ENCODE data around the gene GPSM1.

The GPSM1 gene

DNA sequence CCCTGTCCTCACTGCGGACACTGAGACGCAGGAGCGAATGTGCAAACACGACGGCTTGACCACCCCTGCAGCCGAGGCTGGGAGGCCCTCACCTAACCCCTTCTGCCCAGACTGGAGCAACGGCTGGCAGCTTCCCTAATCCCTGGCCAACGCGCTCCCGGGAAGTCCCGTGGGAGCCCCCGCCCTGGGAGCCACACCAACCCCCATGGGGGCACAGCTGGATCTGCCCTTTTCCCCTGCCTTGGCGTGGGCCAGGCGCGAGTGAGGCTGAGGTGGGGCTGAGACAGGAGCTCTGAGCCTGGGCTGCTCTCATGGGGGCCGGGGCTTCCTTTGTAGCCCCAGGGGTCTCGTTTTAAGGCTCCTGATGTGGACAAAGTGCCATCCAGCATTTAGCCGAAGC, 40.9 kb downstream of the GPSM1 start:
- no peaks in the 10 kb centered on the region for H3K36me3 ChIP-seq (ENCODE audit: insufficient read depth, low read length)
- no peak overlapping the region for H3K9ac ChIP-seq (ENCODE audit: low read depth, low read length)
- no peaks in the 10 kb centered on the region for H3K4me1 ChIP-seq (ENCODE audit: insufficient read depth, low read length)
- H3K27ac ChIP-seq (ENCODE audit: low read depth, low read length), result no peak overlapping the region
- H3K27me3 ChIP-seq (ENCODE audit: insufficient read depth, low read length), result no peaks in the 10 kb centered on the region
- H3K4me3 ChIP-seq (ENCODE audit: low read length), result no peak overlapping the region
- H3K9me3 ChIP-seq (ENCODE audit: insufficient read depth, low read depth, low read length), result no peaks in the 10 kb centered on the region
- WGBS, result 95% methylated on average over 18 of the region's 18 CpGs

DNA sequence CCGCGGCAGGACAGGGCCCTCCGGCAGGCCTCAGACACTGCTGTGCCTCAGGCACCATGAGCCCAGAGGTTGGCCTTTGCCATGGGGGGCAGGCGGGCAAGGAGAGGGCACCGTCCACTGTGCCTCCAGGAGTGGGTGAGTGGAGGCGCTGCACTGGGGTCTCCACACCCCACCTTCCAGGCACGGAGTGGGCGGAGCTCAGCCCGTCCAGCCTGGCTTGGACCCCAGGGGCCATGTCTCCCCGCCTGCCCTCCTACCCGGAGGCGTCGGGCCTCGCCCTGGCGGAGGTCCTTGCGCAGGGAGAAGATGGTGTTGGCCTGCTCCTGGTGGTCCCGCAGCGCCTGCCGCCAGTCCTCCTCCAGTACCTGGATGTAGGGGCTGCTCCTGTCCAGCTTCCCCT, 42.7 kb downstream of the GPSM1 start:
- no peak overlapping the region for H3K9ac ChIP-seq (ENCODE audit: low read depth, low read length)
- no peak overlapping the region for H3K4me3 ChIP-seq (ENCODE audit: low read length)
- H3K9me3 ChIP-seq (ENCODE audit: insufficient read depth, low read depth, low read length), result no peaks in the 10 kb centered on the region
- H3K36me3 ChIP-seq (ENCODE audit: insufficient read depth, low read length), result peaks cover 6% of the 10 kb centered on the region; the same call in 1 of the 2 replicates
- no peak overlapping the region for H3K27ac ChIP-seq (ENCODE audit: low read depth, low read length)
- H3K27me3 ChIP-seq (ENCODE audit: insufficient read depth, low read length), result no peaks in the 10 kb centered on the region
- WGBS, result 97% methylated on average over 19 of the region's 19 CpGs
- H3K4me1 ChIP-seq (ENCODE audit: insufficient read depth, low read length), result no peaks in the 10 kb centered on the region

DNA sequence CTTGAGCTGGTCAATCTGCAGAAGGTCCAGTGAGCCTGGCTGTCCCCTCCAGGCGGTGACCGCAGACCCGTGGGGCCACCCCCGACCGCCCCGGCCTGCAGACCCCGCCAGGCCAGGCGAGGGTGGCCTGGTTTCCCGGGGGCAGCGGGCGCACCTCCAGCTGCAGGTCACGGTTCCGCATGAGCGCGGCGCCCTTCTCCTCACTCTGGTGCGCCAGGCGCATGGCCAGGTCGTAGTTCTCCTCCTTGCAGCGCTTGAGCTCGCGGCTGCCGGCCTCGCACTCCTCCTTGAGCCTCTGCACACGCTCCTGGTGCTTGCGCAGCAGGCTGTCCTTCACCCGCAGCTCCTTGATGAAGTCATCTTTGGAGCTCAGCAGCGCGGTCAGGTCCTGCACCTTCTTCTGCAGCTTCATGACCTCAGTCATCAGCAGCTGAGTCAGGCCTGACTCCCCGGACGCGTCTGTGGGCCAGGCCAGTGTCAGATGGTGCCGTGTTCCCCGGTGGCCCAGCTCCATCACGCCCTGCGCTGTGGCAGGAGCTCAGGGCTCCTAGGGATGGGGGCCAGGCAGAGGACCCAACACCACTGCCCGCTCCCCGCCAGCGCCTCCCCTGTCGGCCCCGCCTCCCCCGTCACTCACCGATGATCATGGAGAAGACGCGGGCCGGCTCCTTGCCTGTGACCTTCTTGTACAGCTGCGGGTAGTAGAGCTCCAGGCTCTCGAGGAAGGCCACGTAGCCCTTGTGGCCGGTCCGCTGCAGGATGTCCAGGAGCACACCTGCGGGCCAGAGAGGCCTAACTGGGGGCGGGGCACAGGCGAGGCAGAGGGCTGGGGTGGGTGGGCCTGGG, 43.6 kb downstream of the GPSM1 start:
- Histone ChIP-seq H3K4me3 (ENCODE audit: low read length) (no peak overlapping the region), H3K27me3 (ENCODE audit: insufficient read depth, low read length) (no peaks in the 10 kb centered on the region), H3K4me1 (ENCODE audit: insufficient read depth, low read length) (no peaks in the 10 kb centered on the region), H3K27ac (ENCODE audit: low read depth, low read length) (no peak overlapping the region), H3K9ac (ENCODE audit: low read depth, low read length) (no peak overlapping the region), H3K9me3 (ENCODE audit: insufficient read depth, low read depth, low read length) (no peaks in the 10 kb centered on the region), H3K36me3 (ENCODE audit: insufficient read depth, low read length) (peaks cover 14% of the 10 kb centered on the region; the same call in 1 of the 2 replicates)
- WGBS, result 94% methylated on average over 54 of the region's 54 CpGs

DNA sequence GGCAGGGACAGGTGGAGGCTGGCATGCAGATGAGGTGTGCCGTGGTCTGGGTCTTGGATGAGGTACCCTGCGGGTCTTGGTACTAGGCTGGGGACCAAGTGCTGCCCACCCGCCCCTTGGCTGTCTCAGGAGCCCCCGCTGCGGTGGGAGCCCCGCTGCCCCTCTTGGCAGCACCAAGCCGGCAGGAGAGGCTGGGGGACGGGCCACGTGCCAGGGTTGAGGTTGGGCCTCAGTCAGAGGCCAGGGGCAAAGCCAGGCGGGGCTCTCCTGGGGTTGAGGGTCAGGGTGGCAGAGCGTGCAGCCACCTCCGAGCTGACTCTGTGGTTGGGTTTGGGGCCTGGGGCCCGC, 44.2 kb downstream of the GPSM1 start:
- Histone ChIP-seq H3K27ac (ENCODE audit: low read depth, low read length) (no peak overlapping the region), H3K9ac (ENCODE audit: low read depth, low read length) (no peak overlapping the region)
- WGBS, result 93% methylated on average over 13 of the region's 13 CpGs

DNA sequence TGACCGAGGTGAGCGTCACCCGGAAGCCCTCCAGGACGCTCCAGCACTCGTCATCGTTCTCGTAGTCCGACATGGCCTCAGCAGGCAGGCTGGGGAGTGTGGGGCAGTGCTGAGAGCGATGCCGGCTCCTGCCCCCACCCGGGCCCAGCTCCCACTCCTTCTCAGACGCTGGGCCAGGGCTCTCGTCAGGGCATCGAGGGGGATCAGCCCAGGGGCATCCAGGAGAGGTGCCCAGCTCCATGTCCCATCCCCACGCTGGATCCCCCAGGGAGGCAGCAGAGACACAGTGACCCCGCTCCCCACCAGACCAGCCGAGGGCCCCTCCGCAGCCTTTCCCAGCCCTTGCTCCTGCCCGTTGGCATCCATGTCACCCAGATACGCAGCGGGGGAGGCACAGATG, 44.7 kb downstream of the GPSM1 start:
- no peak overlapping the region for H3K4me3 ChIP-seq (ENCODE audit: low read length)
- H3K4me1 ChIP-seq (ENCODE audit: insufficient read depth, low read length), result no peaks in the 10 kb centered on the region
- H3K27me3 ChIP-seq (ENCODE audit: insufficient read depth, low read length), result no peaks in the 10 kb centered on the region
- H3K36me3 ChIP-seq (ENCODE audit: insufficient read depth, low read length), result peaks cover 24% of the 10 kb centered on the region; the same call in 1 of the 2 replicates
- no peaks in the 10 kb centered on the region for H3K9me3 ChIP-seq (ENCODE audit: insufficient read depth, low read depth, low read length)
- 93% methylated on average over 21 of the region's 21 CpGs for WGBS
- no peak overlapping the region for H3K27ac ChIP-seq (ENCODE audit: low read depth, low read length)
- H3K9ac ChIP-seq (ENCODE audit: low read depth, low read length), result no peak overlapping the region; the same call in 1 of the 2 replicates

More for the DNA sequence above, 44.2 kb downstream of the GPSM1 start:
- Histone ChIP-seq H3K9me3 (ENCODE audit: insufficient read depth, low read depth, low read length) (no peaks in the 10 kb centered on the region), H3K27me3 (ENCODE audit: insufficient read depth, low read length) (no peaks in the 10 kb centered on the region), H3K4me1 (ENCODE audit: insufficient read depth, low read length) (no peaks in the 10 kb centered on the region), H3K36me3 (ENCODE audit: insufficient read depth, low read length) (peaks cover 19% of the 10 kb centered on the region; the same call in 1 of the 2 replicates), H3K4me3 (ENCODE audit: low read length) (no peak overlapping the region)

DNA sequence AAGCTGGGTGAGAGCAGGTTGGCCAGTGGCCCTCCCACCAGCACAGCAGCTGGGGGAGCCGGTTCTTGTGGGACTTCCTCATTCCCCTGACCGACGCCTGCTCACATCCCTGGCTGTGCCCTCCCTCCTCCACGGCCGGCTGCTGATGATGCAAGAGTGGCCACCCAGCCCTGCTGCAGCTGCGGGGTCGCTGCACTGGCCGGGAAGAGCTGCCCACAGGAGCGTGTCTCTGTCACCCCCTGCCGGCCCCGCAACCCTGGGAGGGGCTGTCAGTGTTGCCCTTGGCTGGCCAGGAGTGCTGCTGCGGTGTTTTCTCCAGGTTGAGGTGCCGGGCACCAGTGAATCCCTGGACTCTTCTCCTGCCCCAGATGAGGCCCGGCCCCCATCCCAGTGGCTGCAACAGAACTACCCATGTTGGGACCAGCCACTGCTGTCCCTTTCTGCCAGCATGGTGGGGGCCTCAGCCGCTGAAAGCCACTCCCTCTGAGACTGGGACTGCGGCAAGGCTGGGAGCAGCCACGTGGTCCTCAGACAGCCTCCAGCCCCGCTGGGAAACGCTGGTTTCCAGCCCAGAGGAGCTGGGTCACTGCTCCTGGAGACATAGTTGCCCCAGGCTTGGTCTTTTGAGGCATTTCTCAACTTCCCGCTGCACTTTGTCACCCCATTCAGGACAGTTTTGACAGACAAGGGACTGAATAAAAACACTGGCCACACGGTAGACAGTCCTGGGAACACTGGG, 45.4 kb downstream of the GPSM1 start:
- Histone ChIP-seq H3K36me3 (ENCODE audit: insufficient read depth, low read length) (peaks cover 25% of the 10 kb centered on the region; the same call in 1 of the 2 replicates), H3K27me3 (ENCODE audit: insufficient read depth, low read length) (no peaks in the 10 kb centered on the region), H3K4me1 (ENCODE audit: insufficient read depth, low read length) (no peaks in the 10 kb centered on the region), H3K4me3 (ENCODE audit: low read length) (no peak overlapping the region), H3K9ac (ENCODE audit: low read depth, low read length) (no peak overlapping the region; the same call in 1 of the 2 replicates), H3K27ac (ENCODE audit: low read depth, low read length) (no peak overlapping the region), H3K9me3 (ENCODE audit: insufficient read depth, low read depth, low read length) (no peaks in the 10 kb centered on the region)
- 74% methylated on average over 21 of the region's 21 CpGs for WGBS

DNA sequence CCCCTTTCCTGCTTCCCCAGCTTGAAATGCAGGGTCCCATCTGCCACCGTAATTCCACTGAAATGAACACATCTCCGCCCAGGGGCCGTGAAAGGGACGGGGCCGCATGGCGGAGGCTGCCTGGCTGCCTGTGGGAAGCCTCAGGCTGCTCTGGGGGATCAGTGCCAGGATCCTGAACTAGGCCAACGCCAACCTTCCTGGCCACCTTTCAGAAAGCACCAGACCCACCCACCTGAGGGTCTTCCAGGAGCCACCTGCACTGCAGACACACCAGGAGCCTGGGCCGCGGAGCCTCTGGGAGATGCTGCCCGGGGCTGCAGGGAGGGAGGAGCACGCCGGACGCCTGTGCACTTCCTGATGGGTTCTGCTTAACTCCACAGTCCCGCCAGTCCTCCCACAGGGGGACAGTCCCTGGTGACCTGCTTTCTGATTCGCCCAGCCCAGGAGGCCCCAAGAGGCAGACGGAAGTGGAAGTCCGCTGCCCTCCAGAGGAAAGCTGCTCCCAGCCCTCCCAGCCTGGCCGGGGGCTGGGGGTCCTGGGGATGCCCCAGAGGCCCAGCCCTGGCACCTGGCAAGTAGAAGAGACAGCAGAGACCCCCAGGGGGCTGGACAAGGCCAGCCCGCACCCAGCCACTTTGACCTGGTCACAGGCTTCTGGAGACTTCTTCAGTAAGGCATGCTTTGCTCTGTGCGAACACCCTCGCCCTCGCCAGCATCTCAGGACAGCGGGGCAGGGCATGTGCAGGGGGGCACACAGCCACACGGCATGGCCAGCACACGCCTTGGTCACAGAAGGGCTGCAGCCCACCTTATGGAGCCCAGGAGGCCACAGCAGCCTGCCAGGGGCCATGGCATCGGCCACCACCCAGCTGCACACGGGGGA, 46.2 kb downstream of the GPSM1 start, which contains the start of gene CARD9:
TSS of gene CARD9 (minus strand) at position 370 of the 883 bp plus-strand sequence. CDS start 1,591 bp downstream, outside the sequence.
- Histone ChIP-seq H3K4me3 (ENCODE audit: low read length) (no peak within 1 kb of the TSS), H3K27me3 (ENCODE audit: insufficient read depth, low read length) (no peaks in the 10 kb centered on the region), H3K36me3 (ENCODE audit: insufficient read depth, low read length) (peaks cover 25% of the 10 kb centered on the region; the same call in 1 of the 2 replicates), H3K9ac (ENCODE audit: low read depth, low read length) (no peak within 1 kb of the TSS; the same call in 1 of the 2 replicates), H3K4me1 (ENCODE audit: insufficient read depth, low read length) (no peaks in the 10 kb centered on the region), H3K27ac (ENCODE audit: low read depth, low read length) (no peak within 1 kb of the TSS), H3K9me3 (ENCODE audit: insufficient read depth, low read depth, low read length) (no peaks in the 10 kb centered on the region)
- 91% methylated on average over 27 of the region's 27 CpGs for WGBS

DNA sequence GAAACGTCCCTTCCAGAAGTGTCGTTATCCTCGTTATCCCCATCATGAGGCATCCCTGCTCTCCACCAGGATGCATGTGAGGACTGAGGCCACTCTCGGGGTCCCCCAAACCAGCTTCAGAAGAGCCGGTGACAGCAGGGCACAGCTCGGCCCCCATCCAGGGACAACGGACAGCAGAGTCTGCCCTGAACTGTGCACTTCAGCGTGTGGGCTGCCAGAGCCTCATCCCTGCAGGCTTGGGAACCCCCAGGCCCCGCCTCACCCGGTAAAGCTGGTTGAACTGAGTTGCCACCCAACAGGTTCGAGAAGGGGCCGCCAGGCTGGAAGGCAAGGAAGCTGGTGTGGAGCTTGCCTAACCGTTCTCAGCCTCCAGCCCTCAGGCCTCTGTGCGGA, 46.8 kb downstream of the GPSM1 start:
- no peak overlapping the region for H3K27ac ChIP-seq (ENCODE audit: low read depth, low read length)
- H3K4me1 ChIP-seq (ENCODE audit: insufficient read depth, low read length), result no peaks in the 10 kb centered on the region
- H3K9me3 ChIP-seq (ENCODE audit: insufficient read depth, low read depth, low read length), result no peaks in the 10 kb centered on the region
- peaks cover 27% of the 10 kb centered on the region for H3K36me3 ChIP-seq (ENCODE audit: insufficient read depth, low read length)
- no peak overlapping the region for H3K4me3 ChIP-seq (ENCODE audit: low read length)
- H3K27me3 ChIP-seq (ENCODE audit: insufficient read depth, low read length), result no peaks in the 10 kb centered on the region
- 95% methylated on average over 14 of the region's 14 CpGs for WGBS
- H3K9ac ChIP-seq (ENCODE audit: low read depth, low read length), result no peak overlapping the region

DNA sequence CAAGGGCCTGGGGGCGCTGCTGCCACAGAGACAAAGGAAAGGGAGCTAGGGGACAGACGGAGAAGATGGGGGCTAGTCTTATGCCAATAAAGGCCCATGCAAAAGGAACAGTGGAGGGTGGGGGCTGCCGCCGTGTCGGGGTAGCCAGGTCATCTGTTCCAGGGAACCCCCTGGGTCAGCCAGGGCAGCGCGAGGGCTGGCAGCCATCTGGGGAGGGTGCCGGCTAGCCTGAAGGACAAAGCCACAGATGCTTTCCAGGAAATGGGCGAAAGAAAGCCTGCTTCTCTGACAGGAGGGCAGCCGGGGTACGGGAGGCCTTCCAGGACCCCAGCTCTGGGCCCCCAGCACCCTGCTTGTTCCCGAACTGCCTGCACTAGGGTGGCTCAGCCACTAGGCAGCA, 47.8 kb downstream of the GPSM1 start:
- H3K4me3 ChIP-seq (ENCODE audit: low read length), result no peak overlapping the region
- WGBS, result 95% methylated on average over 12 of the region's 12 CpGs
- H3K36me3 ChIP-seq (ENCODE audit: insufficient read depth, low read length), result peaks cover 34% of the 10 kb centered on the region
- no peak overlapping the region for H3K27ac ChIP-seq (ENCODE audit: low read depth, low read length)
- H3K9ac ChIP-seq (ENCODE audit: low read depth, low read length), result no peak overlapping the region
- H3K4me1 ChIP-seq (ENCODE audit: insufficient read depth, low read length), result no peaks in the 10 kb centered on the region
- no peaks in the 10 kb centered on the region for H3K9me3 ChIP-seq (ENCODE audit: insufficient read depth, low read depth, low read length)
- no peaks in the 10 kb centered on the region for H3K27me3 ChIP-seq (ENCODE audit: insufficient read depth, low read length)

DNA sequence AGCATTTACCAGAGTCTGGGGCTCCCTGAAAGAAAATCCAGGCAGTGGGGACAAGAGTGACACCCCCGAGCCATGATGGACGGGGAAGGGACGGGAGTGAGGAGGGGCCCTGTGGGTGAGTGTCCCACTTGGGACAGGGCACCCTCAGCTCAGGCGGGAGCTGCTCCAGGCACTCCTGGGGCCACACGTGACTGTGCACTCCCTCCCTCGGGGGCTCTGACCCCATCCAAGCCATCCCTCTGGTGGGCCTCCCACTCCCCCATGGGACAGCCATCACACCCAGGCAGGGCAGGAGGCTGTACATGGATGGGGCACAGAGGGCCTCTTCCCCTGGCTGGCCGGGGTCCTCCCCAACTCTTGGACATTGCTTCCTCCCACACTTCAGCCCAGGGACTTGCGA, 49.1 kb downstream of the GPSM1 start:
- Histone ChIP-seq H3K36me3 (ENCODE audit: insufficient read depth, low read length) (peaks cover 45% of the 10 kb centered on the region), H3K27me3 (ENCODE audit: insufficient read depth, low read length) (no peaks in the 10 kb centered on the region)
- 92% methylated on average over 8 of the region's 8 CpGs for WGBS

More for the DNA sequence above, 49.1 kb downstream of the GPSM1 start:
- no peak overlapping the region for H3K9ac ChIP-seq (ENCODE audit: low read depth, low read length)
- H3K9me3 ChIP-seq (ENCODE audit: insufficient read depth, low read depth, low read length), result no peaks in the 10 kb centered on the region
- no peak overlapping the region for H3K27ac ChIP-seq (ENCODE audit: low read depth, low read length)
- H3K4me1 ChIP-seq (ENCODE audit: insufficient read depth, low read length), result no peaks in the 10 kb centered on the region
- H3K4me3 ChIP-seq (ENCODE audit: low read length), result no peak overlapping the region

All from HUES64 (cell line).